Heart right ventricle (tissue), 16 donors: Measurements from ENCODE around the gene PLAU. TPM values are rescaled to one million over a fixed set of nuclear protein-coding genes. Genes with fewer than 3 reads are reported as not detected.
"Not testable (repeated sequence)": the region's sequence is repeated elsewhere in the genome, so short reads cannot be mapped to it uniquely, and the experiment has no call there.

ENCODE experiments used
- ATAC-seq, 8 donors: fragments of 200-7000 bp; cut with Tn5 transposase; one replicate each; pipeline ENCODE4 v1.9.1; 2020; ENCODE audit warnings: mild to moderate bottlenecking in 8 of 8, moderate library complexity in 8 of 8, moderate number of reproducible peaks in 1 of 8
- DNase-seq, 2 donors: peaks; one replicate each; pipeline ENCODE4 v3.0.0-alpha.2; 2020
- H3K27ac ChIP-seq, 10 donors: fragments of 200-600 bp; sonication (generic) in 2 of 10; one replicate each; pipeline versions ENCODE4 v1.5.0 to v1.8.0; 2020 to 2022; ENCODE audit warnings: mild to moderate bottlenecking in 3 of 10
- H3K27me3 ChIP-seq, 7 donors: fragments of 200-600 bp; one replicate each; pipeline ENCODE4 v1.8.0; 2021 to 2022; ENCODE audit warnings: mild to moderate bottlenecking in 2 of 7
- H3K36me3 ChIP-seq, 9 donors: fragments of 200-600 bp; sonication (generic) in 1 of 9; one replicate each; pipeline versions ENCODE4 v1.5.0 to v1.8.0; 2020 to 2022; ENCODE audit warnings: mild to moderate bottlenecking in 2 of 9
- H3K4me1 ChIP-seq, 9 donors: fragments of 200-600 bp; sonication (generic) in 1 of 9; one replicate each; pipeline versions ENCODE4 v1.5.0 to v1.8.0; 2020 to 2022; ENCODE audit warnings: mild to moderate bottlenecking in 4 of 9
- H3K4me3 ChIP-seq, 10 donors: fragments of 200-600 bp; sonication (generic) in 2 of 10; one replicate each; pipeline versions ENCODE4 v1.5.0 to v1.8.0; 2020 to 2022; ENCODE audit warnings: mild to moderate bottlenecking in 7 of 10, moderate library complexity in 2 of 10
- H3K9me3 ChIP-seq, 11 donors: fragments of 200-600 bp in 10 of 11; sonication (generic) in 2 of 11; one replicate each; pipeline versions ENCODE4 v1.5.0 to v1.8.0; 2013 to 2022; ENCODE audit warnings: mild to moderate bottlenecking in 2 of 11, control low read depth in 1 of 11, moderate library complexity in 1 of 11
- WGBS, 2 donors: extraction: QIAGEN DNeasy Blood & Tissue Kit; methylation state at CpG; one replicate each; pipeline ENCODE4 v1.1.7; 2013; ENCODE audit warnings: inconsistent platforms in 1 of 2; 5-methylcytosine and 5-hydroxymethylcytosine counted together
- intact Hi-C, 10 donors: fragments of 100-400 bp; cut with DNase I; formaldehyde crosslinking; loops; one replicate each; pipeline versions ENCODE4 v1.11.1 to v1.14.2; 2022
- polyA plus RNA-seq, 2 donors: library from polyadenylated mRNA; stranded (reverse); fragments of 200-250 nt; gene quantifications; one replicate each; pipeline ENCODE4 v1.2.3, GENCODE V29; 2013
- total RNA-seq, 10 donors: library from RNA; stranded (reverse); fragmentation: NEBNext Ultra II Directional in 3 of 10; extraction: Animal tissue kit (Norgen Biotek cat#: 25700) in 3 of 10; gene quantifications; one replicate each; pipeline versions ENCODE4 v1.2.1 to v1.2.4, GENCODE V29; 2021 to 2023
- TF ChIP-seq, protein P1 (sequence below), 9 donors: fragments of 200-600 bp; sonication (generic) in 2 of 9; IDR thresholded peaks; one replicate each; pipeline versions ENCODE4 v1.5.0 to v1.8.0; 2021 to 2022; ENCODE audit warnings: antibody characterized with exemption in 9 of 9, mild to moderate bottlenecking in 5 of 9, moderate library complexity in 1 of 9
- donor health status: Arrhythmogenic right ventricular cardiomyopathy.
- donor health status: ischemic (EF 13 %, LVEDD 7.1; RV severe dilation, severe dysfunction).
- donor health status: healthy with polysubstance abuse.
- donor health status: DM: no; HTN: yes; CAD: no.
- donor health status: DM: no; HTN: no; CAD: no.
- donor health status: ischemic (EF 25% LVEDD 6.9; RV normal size, moderate dysfunction).
- donor health status: ischemic (EF 25% LVEDD 5.7; RV mildly dilated, moderate dysfunction).
- donor health status: healthy.
- donor health status: DM: yes; HTN: yes; CAD: no.
- donor health status: Ischemic cardiomyopathy.
- donor health status: ischemic (EF 35%, LVEDD 5.7; RV mildly dilated, moderate dysfunction).
- donor health status: nonischemic (EF 11% LVEDD 7.7; RV severe dilation, severe dysfunction).
- donor health status: DM: yes; HTN: yes; CAD: no.
- donor health status: PGD.
- donor health status: ischemic (EF 29% LVEDD 5.4; RV normal size, mild dysfunction).
- donor health status: nonischemic (EF 23%, LVEDD 6.1; RV moderate dilation, normal function).

Gene PLAU
- total and polyA plus RNA-seq, 12 donors: 4.4 to 44.3 (median 9.1) TPM

DNA sequence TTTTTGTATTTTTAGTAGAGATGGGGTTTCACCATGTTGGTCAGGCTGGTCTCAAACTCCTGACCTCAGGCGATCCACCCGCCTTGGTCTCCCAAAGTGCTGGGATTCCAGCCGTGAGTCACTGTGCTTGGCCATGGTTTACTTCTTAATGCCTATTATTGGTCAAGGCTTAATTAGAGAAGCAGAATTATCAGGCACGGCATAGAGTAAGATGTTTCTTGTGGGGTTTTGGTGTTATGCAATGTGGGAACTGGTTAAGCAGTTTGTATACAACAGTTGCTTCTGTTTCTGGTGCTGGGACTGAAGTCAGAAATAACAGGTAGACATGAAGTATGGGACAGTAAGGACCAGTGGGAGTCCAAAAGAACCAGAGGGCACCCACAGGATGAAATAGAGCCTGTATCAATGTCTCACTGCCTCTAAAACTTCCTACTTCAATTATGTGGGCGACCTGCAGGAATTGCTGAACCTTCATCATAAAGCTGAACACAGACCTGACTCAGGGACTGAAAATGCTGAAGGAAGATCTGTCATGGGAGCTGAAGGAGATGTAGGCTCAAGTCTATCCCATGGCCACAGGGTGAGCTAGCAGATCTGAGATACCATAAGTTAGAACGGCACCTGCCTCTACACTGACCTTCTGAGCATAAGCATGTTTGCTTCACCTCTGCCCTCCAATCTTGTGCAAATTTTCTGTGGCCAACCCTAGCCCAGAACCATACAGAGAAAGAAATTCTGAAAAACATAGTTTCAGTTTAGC, 48.7 kb downstream of the PLAU start:
- DNase-seq: no peak
- Histone ChIP-seq H3K4me1 (peaks cover 5 to 50% (median 11%) of the 10 kb centered on the region in 9 donors), H3K27ac (peak overlapping the region in 1 of 10 donors; percentile 59), H3K9me3 (no peaks in the 10 kb centered on the region), H3K4me3 (no peak overlapping the region), H3K36me3 (no peaks in the 10 kb centered on the region), H3K27me3 (no peaks in the 10 kb centered on the region)
- intact Hi-C loops: loop anchor here in 4 of 10 donors (5.0 to 10.0 kb wide), 4 partner anchors 72 to 125 kb away; no protein-coding TSS in a partner anchor
- ATAC-seq: no peak
- WGBS, 2 donors: 88 to 91% methylated on average over 6 of the region's 6 CpGs
- TF ChIP-seq, protein P1, sequence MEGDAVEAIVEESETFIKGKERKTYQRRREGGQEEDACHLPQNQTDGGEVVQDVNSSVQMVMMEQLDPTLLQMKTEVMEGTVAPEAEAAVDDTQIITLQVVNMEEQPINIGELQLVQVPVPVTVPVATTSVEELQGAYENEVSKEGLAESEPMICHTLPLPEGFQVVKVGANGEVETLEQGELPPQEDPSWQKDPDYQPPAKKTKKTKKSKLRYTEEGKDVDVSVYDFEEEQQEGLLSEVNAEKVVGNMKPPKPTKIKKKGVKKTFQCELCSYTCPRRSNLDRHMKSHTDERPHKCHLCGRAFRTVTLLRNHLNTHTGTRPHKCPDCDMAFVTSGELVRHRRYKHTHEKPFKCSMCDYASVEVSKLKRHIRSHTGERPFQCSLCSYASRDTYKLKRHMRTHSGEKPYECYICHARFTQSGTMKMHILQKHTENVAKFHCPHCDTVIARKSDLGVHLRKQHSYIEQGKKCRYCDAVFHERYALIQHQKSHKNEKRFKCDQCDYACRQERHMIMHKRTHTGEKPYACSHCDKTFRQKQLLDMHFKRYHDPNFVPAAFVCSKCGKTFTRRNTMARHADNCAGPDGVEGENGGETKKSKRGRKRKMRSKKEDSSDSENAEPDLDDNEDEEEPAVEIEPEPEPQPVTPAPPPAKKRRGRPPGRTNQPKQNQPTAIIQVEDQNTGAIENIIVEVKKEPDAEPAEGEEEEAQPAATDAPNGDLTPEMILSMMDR (IDR thresholded peaks at IDR 0.05): no peak

DNA sequence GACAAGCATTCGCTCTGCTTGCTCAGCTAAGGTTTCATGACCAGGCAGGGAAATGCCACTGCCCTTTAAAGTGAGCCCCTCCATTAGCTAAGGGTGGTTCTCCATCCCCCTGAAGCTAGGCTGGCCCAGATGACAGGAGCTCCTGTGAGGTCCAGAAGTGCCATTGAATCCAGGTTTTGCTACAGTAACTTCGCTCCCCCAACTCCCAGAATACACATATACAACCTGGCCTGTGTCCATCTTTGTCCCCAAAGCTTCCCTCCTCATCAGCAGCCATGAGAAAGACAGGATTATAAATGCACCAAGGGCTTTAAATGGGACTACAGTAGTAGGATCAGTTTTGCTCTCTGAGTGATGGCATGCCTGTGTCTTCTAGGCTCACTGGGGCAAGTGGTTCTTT, 51.5 kb downstream of the PLAU start:
- no peak overlapping the region for H3K4me3 ChIP-seq
- no peaks in the 10 kb centered on the region for H3K36me3 ChIP-seq
- TF ChIP-seq, protein P1 (IDR thresholded peaks at IDR 0.05): no peak
- no peak overlapping the region for H3K27ac ChIP-seq
- 95 to 98% methylated on average over 2 of the region's 2 CpGs for WGBS, 2 donors
- H3K4me1 ChIP-seq: peaks cover 3 to 53% (median 24%) of the 10 kb centered on the region in 9 donors
- H3K27me3 ChIP-seq: no peaks in the 10 kb centered on the region
- H3K9me3 ChIP-seq: no peaks in the 10 kb centered on the region
- DNase-seq (no peak), ATAC-seq (no peak)
- intact Hi-C loops: loop anchor here in 1 of 10 donors (10.0 kb wide), 1 partner anchor 122 kb away; no protein-coding TSS in a partner anchor

DNA sequence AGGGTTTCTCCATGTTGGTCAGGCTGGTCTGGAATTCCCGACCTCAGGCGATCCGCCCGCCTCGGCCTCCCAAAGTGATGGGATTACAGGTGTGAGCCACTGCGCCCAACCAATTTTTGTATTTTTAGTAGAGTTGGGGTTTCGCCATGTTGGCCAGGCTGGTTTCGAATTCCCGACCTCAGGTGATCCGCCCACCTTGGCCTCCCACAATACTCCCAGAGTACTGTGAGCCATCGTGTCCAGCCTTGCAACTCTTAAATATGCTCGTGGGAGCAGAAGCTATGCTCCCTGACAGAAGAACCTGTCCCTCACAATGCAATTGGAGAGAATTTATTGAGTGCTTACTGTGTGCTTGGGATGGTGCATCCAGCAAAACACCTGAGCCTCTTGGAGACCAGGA, 52.6 kb downstream of the PLAU start:
- peaks cover 3 to 53% (median 31%) of the 10 kb centered on the region in 9 donors for H3K4me1 ChIP-seq
- 93 to 96% methylated on average over 12 of the region's 12 CpGs for WGBS, 2 donors
- ATAC-seq, H3K9me3 ChIP-seq, H3K36me3 ChIP-seq, H3K27ac ChIP-seq, DNase-seq, H3K4me3 ChIP-seq, H3K27me3 ChIP-seq: not testable (repeated sequence)
- intact Hi-C loops: loop anchor here in 1 of 10 donors (10.0 kb wide), 1 partner anchor 121 kb away; no protein-coding TSS in a partner anchor

DNA sequence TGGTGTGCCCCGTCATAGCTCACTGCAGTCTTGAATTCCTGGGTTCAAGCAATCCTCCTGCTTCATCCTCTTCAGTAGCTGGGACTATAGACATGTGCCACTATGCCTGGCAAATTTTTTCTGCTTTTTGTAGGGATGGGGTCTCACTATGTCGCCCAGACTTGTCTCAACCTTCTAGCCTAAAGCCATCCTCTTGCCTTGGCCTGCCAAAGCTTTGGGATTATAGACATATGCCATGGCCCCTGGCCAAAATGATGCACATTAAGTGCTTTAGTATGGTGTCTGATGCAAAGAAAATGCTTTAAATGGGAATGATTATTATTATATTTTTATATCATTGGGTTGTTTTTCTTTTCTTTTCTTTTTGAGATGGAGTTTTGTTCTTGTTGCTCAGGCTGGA, 53.8 kb downstream of the PLAU start:
- DNase-seq (no peak), ATAC-seq (no peak)
- TF ChIP-seq, protein P1 (IDR thresholded peaks at IDR 0.05): no peak
- Histone ChIP-seq H3K4me1 (peaks cover 3 to 45% (median 31%) of the 10 kb centered on the region in 9 donors), H3K27ac (no peak overlapping the region), H3K4me3 (no peak overlapping the region), H3K27me3 (no peaks in the 10 kb centered on the region), H3K36me3 (no peaks in the 10 kb centered on the region), H3K9me3 (no peaks in the 10 kb centered on the region)
- intact Hi-C loops: loop anchor here in 2 of 10 donors (5.0 to 10.0 kb wide), 2 partner anchors 118 to 120 kb away; no protein-coding TSS in a partner anchor
- 96 to 98% methylated on average over 2 of the region's 2 CpGs for WGBS, 2 donors

DNA sequence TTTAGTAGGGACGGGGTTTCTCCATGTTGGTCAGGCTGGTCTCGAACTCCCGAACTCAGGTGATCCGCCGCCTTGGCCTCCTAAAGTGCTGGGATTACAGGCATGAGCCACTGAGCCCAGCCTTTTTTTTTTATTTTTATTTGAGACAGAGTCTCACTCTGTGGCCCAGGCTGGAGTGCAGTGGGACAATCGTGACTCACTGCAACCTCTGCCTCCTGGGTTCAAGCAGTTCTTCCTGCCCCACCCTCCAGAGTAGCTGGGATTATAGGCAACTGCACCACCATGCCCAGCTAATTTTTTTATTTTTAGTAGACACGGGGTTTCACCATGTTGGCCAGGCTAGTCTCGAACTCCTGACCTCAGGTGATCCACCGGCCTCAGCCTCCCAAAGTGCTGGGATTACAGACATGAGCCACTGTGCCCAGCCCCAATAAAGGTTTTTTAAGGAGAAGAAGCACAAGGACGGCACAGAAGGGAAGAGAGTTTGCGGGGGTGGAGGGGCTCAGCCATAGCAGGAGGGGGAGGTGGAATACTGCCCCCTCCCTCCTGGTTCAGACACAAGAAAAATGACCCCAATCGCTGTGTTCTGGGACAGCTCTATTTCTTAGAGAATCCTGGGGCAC, 54.4 kb downstream of the PLAU start:
- 77 to 79% methylated on average over 12 of the region's 12 CpGs for WGBS, 2 donors
- peak in 1 of 8 donors; percentile 7 for ATAC-seq
- H3K4me3 ChIP-seq: peak overlapping the region in 6 of 10 donors; percentile 2 to 30 (median 16)

More for the DNA sequence above, 54.4 kb downstream of the PLAU start:
- not testable (repeated sequence) for H3K9me3 ChIP-seq, H3K27me3 ChIP-seq, DNase-seq, H3K36me3 ChIP-seq
- H3K4me1 ChIP-seq: peaks cover 3 to 38% (median 31%) of the 10 kb centered on the region in 9 donors
- peak overlapping the region; percentile 26 to 91 (median 90) for H3K27ac ChIP-seq
- intact Hi-C loops: loop anchor here in 2 of 10 donors (5.0 to 10.0 kb wide), 2 partner anchors 117 to 119 kb away; no protein-coding TSS in a partner anchor
